CD14-positive monocyte (primary cell): ENCODE data around the gene IKZF1. TPM values are rescaled to one million over a fixed set of nuclear protein-coding genes. Genes with fewer than 3 reads are reported as not detected.

Source experiments
- DNase-seq, 3 donors: peaks; one replicate each; pipeline ENCODE4 v3.0.0-alpha.2; 2011 to 2022
- H2AFZ ChIP-seq: 2 replicates; pipeline ENCODE4 v1.6.0; 2012; ENCODE audit warnings: mild to moderate bottlenecking, low read depth, low read length, inconsistent platforms; ENCODE audit not compliant: insufficient read depth, poor library complexity, severe bottlenecking
- H3K27ac ChIP-seq, 2 donors: 1 replicate in 1 of 2; 2 replicates in 1 of 2; pipeline ENCODE4 v1.5.1; 2012 to 2013; ENCODE audit warnings: low read length in 2 of 2, control low read depth in 1 of 2, inconsistent platforms in 1 of 2, low read depth in 1 of 2, mild to moderate bottlenecking in 1 of 2
- H3K27me3 ChIP-seq, 2 donors: one replicate each; pipeline versions ENCODE4 v1.6.0 to v1.6.1; 2011 to 2013; ENCODE audit warnings: low read length in 2 of 2; ENCODE audit not compliant: control insufficient read depth in 2 of 2, insufficient read depth in 2 of 2
- H3K36me3 ChIP-seq, 2 donors: replicated peaks in 1 of 2; 1 replicate in 1 of 2; 2 replicates in 1 of 2; pipeline versions ENCODE4 v1.5.1 to v1.6.1; 2012 to 2013; ENCODE audit warnings: low read length in 2 of 2, control low read depth in 1 of 2, inconsistent platforms in 1 of 2, mild to moderate bottlenecking in 1 of 2; ENCODE audit not compliant: insufficient read depth in 2 of 2, control insufficient read depth in 1 of 2
- H3K4me1 ChIP-seq, 2 donors: 1 replicate in 1 of 2; 2 replicates in 1 of 2; pipeline versions ENCODE4 v1.5.1 to v1.6.1; 2012 to 2013; ENCODE audit warnings: low read length in 2 of 2, control low read depth in 1 of 2, inconsistent platforms in 1 of 2, mild to moderate bottlenecking in 1 of 2, moderate library complexity in 1 of 2; ENCODE audit not compliant: insufficient read depth in 2 of 2, control insufficient read depth in 1 of 2
- H3K4me2 ChIP-seq: replicated peaks from 2 replicates; pipeline ENCODE3; 2012; ENCODE audit warnings: low read length, moderate library complexity, mild to moderate bottlenecking; ENCODE audit not compliant: poor library complexity, severe bottlenecking; ENCODE audit errors: extremely low read depth
- H3K4me3 ChIP-seq, 3 experiments: fragments of 200-600 bp in 1 of 3; sonication (generic) in 1 of 3; replicated peaks in 1 of 3; 1 replicate in 2 of 3; 2 replicates in 1 of 3; pipeline ENCODE4 v1.5.1; 2011 to 2013; ENCODE audit warnings: low read length in 3 of 3, mild to moderate bottlenecking in 3 of 3, control low read depth in 2 of 3, low read depth in 2 of 3, inconsistent platforms in 1 of 3, moderate library complexity in 1 of 3
- H3K79me2 ChIP-seq: 2 replicates; pipeline ENCODE4 v1.6.0; 2012; ENCODE audit warnings: mild to moderate bottlenecking, control low read depth, inconsistent platforms, low read length, moderate library complexity; ENCODE audit not compliant: insufficient read depth
- H3K9ac ChIP-seq: 2 replicates; pipeline ENCODE4 v1.6.0; 2017; ENCODE audit warnings: low read length, mild to moderate bottlenecking; ENCODE audit not compliant: insufficient read depth, poor library complexity, severe bottlenecking
- H3K9me3 ChIP-seq, 2 donors: replicated peaks in 1 of 2; 1 replicate in 1 of 2; 2 replicates in 1 of 2; pipeline versions ENCODE4 v1.5.1 to v1.6.1; 2012 to 2013; ENCODE audit warnings: low read length in 2 of 2, control low read depth in 1 of 2; ENCODE audit not compliant: control insufficient read depth in 1 of 2, insufficient read depth in 1 of 2
- H4K20me1 ChIP-seq: 2 replicates; pipeline ENCODE4 v1.6.0; 2012; ENCODE audit warnings: mild to moderate bottlenecking, low read length, control low read depth, moderate library complexity; ENCODE audit not compliant: insufficient read depth
- H3K27ac Mint-ChIP-seq, 7 donors: one replicate each; pipeline ENCODE4 v1.8.0; 2020; ENCODE audit warnings: mild to moderate bottlenecking in 7 of 7, mixed read lengths in 7 of 7, moderate library complexity in 6 of 7, inconsistent platforms in 2 of 7
- H3K27me3 Mint-ChIP-seq, 3 donors: one replicate each; pipeline ENCODE4 v1.8.0; 2021 to 2022; ENCODE audit warnings: low read depth in 3 of 3, mild to moderate bottlenecking in 3 of 3, mixed read lengths in 3 of 3, moderate library complexity in 3 of 3, inconsistent platforms in 1 of 3
- H3K36me3 Mint-ChIP-seq, 2 donors: one replicate each; pipeline ENCODE4 v1.8.0; 2020; ENCODE audit warnings: mixed read lengths in 2 of 2, inconsistent platforms in 1 of 2, mild to moderate bottlenecking in 1 of 2
- H3K4me1 Mint-ChIP-seq: one replicate; pipeline ENCODE4 v1.8.0; 2020; ENCODE audit warnings: mild to moderate bottlenecking, mixed read lengths
- H3K4me3 Mint-ChIP-seq, 2 donors: one replicate each; pipeline ENCODE4 v1.8.0; 2020; ENCODE audit warnings: mild to moderate bottlenecking in 2 of 2, mixed read lengths in 2 of 2, moderate library complexity in 1 of 2
- H3K9me3 Mint-ChIP-seq, 7 donors: one replicate each; pipeline ENCODE4 v1.8.0; 2020 to 2022; ENCODE audit warnings: mixed read lengths in 7 of 7, mild to moderate bottlenecking in 6 of 7, moderate library complexity in 6 of 7, inconsistent platforms in 2 of 7
- WGBS: methylation state at CpG from one replicate; pipeline ENCODE4 v1.1.5; 2013; ENCODE audit warnings: missing lambda C conversion rate; ENCODE audit not compliant: insufficient coverage; 5-methylcytosine and 5-hydroxymethylcytosine counted together
- intact Hi-C, 2 donors: fragments of 100-400 bp; cut with micrococcal nuclease; formaldehyde crosslinking; loops; one replicate each; pipeline versions ENCODE4 v1.15.0 to v1.15.1; 2023
- polyA plus RNA-seq, 3 donors: library from polyadenylated mRNA; depleted of rRNA in 1 of 3; unstranded in 2 of 3; stranded (reverse) in 1 of 3; fragments of 300-500 nt in 2 of 3; fragments of >200 nt in 1 of 3; fragmentation: Illumina TruSeq in 2 of 3; gene quantifications; 1 replicate in 2 of 3; 2 replicates in 1 of 3; pipeline ENCODE4 v1.2.3, GENCODE V29; 2012 to 2021
- TF ChIP-seq, protein P1 (sequence below): fragments of 200-600 bp; IDR thresholded peaks from one replicate; pipeline ENCODE4 v1.8.0; 2022; ENCODE audit warnings: antibody characterized with exemption, mild to moderate bottlenecking

Gene IKZF1
- polyA plus RNA-seq, 3 donors: 38.4 to 130 (median 80.2) TPM

DNA sequence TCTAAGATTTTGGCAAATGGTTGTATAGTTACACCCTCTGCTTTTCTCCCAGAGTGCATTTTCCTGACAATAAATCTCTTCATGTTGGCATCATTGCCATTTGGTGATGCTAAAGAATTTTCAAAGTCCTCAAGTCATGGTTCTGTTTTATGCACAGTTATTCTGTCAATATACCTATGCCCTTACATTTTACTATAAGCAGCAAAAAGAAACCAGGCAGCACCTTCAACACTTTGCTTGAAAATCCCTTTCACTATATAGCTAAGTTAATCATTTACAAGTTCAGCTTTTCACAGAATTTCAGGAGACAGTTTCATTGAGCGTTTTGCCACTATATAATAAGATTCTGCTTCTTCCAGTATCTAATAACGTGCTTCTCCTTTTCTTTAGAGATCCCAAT lies 123.0 kb downstream of the IKZF1 start:
- H3K27ac Mint-ChIP-seq: no peak overlapping the region
- TF ChIP-seq, protein P1, sequence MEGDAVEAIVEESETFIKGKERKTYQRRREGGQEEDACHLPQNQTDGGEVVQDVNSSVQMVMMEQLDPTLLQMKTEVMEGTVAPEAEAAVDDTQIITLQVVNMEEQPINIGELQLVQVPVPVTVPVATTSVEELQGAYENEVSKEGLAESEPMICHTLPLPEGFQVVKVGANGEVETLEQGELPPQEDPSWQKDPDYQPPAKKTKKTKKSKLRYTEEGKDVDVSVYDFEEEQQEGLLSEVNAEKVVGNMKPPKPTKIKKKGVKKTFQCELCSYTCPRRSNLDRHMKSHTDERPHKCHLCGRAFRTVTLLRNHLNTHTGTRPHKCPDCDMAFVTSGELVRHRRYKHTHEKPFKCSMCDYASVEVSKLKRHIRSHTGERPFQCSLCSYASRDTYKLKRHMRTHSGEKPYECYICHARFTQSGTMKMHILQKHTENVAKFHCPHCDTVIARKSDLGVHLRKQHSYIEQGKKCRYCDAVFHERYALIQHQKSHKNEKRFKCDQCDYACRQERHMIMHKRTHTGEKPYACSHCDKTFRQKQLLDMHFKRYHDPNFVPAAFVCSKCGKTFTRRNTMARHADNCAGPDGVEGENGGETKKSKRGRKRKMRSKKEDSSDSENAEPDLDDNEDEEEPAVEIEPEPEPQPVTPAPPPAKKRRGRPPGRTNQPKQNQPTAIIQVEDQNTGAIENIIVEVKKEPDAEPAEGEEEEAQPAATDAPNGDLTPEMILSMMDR: no peak
- H3K4me1 ChIP-seq: no peaks in the 10 kb centered on the region
- intact Hi-C loops: no loop called here
- H3K36me3 Mint-ChIP-seq: no peaks in the 10 kb centered on the region
- H3K4me1 Mint-ChIP-seq: no peaks in the 10 kb centered on the region
- no peaks in the 10 kb centered on the region for H3K9me3 Mint-ChIP-seq
- no peaks in the 10 kb centered on the region for H3K36me3 ChIP-seq
- no peak for DNase-seq
- no peak overlapping the region for H3K4me2 ChIP-seq
- no peak overlapping the region for H3K4me3 ChIP-seq
- H3K4me3 Mint-ChIP-seq: no peak overlapping the region
- H3K9ac ChIP-seq: no peak overlapping the region
- no peak overlapping the region for H3K27ac ChIP-seq
- WGBS: 87% methylated on average over 2 of the region's 2 CpGs
- H3K79me2 ChIP-seq: no peaks in the 10 kb centered on the region
- H3K27me3 Mint-ChIP-seq: no peaks in the 10 kb centered on the region
- no peaks in the 10 kb centered on the region for H3K27me3 ChIP-seq
- no peaks in the 10 kb centered on the region for H4K20me1 ChIP-seq
- H3K9me3 ChIP-seq: no peaks in the 10 kb centered on the region
- no peak overlapping the region for H2AFZ ChIP-seq

DNA sequence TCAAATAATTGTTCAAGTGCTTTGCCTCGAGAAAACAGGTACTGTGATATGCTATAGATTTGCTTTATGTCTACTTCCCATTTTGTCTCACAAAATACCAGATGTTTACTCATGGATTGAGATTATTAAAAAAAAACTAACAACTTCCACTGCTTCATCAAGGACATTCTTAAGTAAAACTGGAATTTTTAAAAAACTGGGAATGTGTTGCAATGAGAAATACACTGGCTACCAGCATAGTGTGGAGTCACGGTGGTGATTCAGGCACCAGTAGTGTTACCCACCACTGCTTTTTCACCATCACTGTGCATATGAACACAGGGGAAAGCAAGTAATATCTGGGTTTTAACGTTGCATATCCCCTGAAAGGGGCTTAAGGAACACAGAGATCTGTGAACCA lies 124.4 kb downstream of the IKZF1 start:
- intact Hi-C loops: no loop called here
- no peaks in the 10 kb centered on the region for H3K4me1 ChIP-seq
- Mint-ChIP-seq H3K36me3 (no peaks in the 10 kb centered on the region), H3K27me3 (no peaks in the 10 kb centered on the region), H3K27ac (no peak overlapping the region), H3K9me3 (no peaks in the 10 kb centered on the region), H3K4me1 (no peaks in the 10 kb centered on the region), H3K4me3 (no peak overlapping the region)
- TF ChIP-seq, protein P1: no peak
- no CpG with 5 or more reads among the region's 3 CpGs for WGBS
- no peaks in the 10 kb centered on the region for H3K36me3 ChIP-seq
- no peak overlapping the region for H3K4me3 ChIP-seq
- H3K9ac ChIP-seq: no peak overlapping the region
- H3K9me3 ChIP-seq: no peaks in the 10 kb centered on the region
- no peak overlapping the region for H2AFZ ChIP-seq
- H3K27ac ChIP-seq: no peak overlapping the region
- H3K4me2 ChIP-seq: no peak overlapping the region
- no peaks in the 10 kb centered on the region for H3K27me3 ChIP-seq
- H3K79me2 ChIP-seq: no peaks in the 10 kb centered on the region
- H4K20me1 ChIP-seq: no peaks in the 10 kb centered on the region
- DNase-seq: peak in 1 of 3 donors; percentile 31
